H9 (cell line): ENCODE results near the gene PGRMC1. TPM values are rescaled to one million over a fixed set of nuclear protein-coding genes. Genes with fewer than 3 reads are reported as not detected.

Experiments used
- DNase-seq: peaks from one replicate; pipeline ENCODE4 v3.0.0-alpha.2; 2017
- H2AFZ ChIP-seq: one replicate; pipeline ENCODE4 v1.6.1; 2013; ENCODE audit warnings: mild to moderate bottlenecking, low read length, control low read depth, moderate library complexity
- H2AK5ac ChIP-seq: 2 replicates; pipeline ENCODE4 v1.6.1; 2013; ENCODE audit warnings: low read length, control low read depth, mixed read lengths; ENCODE audit not compliant: insufficient read length
- H2BK120ac ChIP-seq: one replicate; pipeline ENCODE4 v1.6.1; 2013; ENCODE audit warnings: low read depth, mild to moderate bottlenecking, low read length, control low read depth, inconsistent platforms; ENCODE audit not compliant: poor library complexity, severe bottlenecking
- H2BK12ac ChIP-seq: 2 replicates; pipeline ENCODE4 v1.6.1; 2013; ENCODE audit warnings: low read length, control low read depth, mixed read lengths, low read depth; ENCODE audit not compliant: insufficient read length
- H2BK15ac ChIP-seq: 2 replicates; pipeline ENCODE4 v1.6.1; 2013; ENCODE audit warnings: low read depth, low read length, control low read depth
- H2BK20ac ChIP-seq: one replicate; pipeline ENCODE4 v1.6.1; 2013; ENCODE audit warnings: low read depth, mild to moderate bottlenecking, low read length, control low read depth, inconsistent platforms; ENCODE audit not compliant: poor library complexity, severe bottlenecking
- H2BK5ac ChIP-seq: 2 replicates; pipeline ENCODE4 v1.6.1; 2013; ENCODE audit warnings: low read length, control low read depth, mixed read lengths; ENCODE audit not compliant: insufficient read length
- H3K14ac ChIP-seq: 2 replicates; pipeline ENCODE4 v1.6.1; 2013; ENCODE audit warnings: low read length, control low read depth; ENCODE audit not compliant: insufficient read depth
- H3K18ac ChIP-seq: 2 replicates; pipeline ENCODE4 v1.6.1; 2013; ENCODE audit warnings: low read depth, mild to moderate bottlenecking, mixed read lengths, low read length, control low read depth; ENCODE audit not compliant: insufficient read length
- H3K23ac ChIP-seq: 2 replicates; pipeline ENCODE4 v1.6.1; 2013; ENCODE audit warnings: low read length, control low read depth, mixed read lengths, low read depth; ENCODE audit not compliant: insufficient read length
- H3K23me2 ChIP-seq: 2 replicates; pipeline ENCODE4 v1.6.1; 2013; ENCODE audit warnings: low read depth, mild to moderate bottlenecking, mixed read lengths, low read length, control low read depth; ENCODE audit not compliant: insufficient read length, poor library complexity, severe bottlenecking
- H3K27ac ChIP-seq: 2 replicates; pipeline ENCODE4 v1.5.1; 2013; ENCODE audit warnings: low read length, control low read depth, mixed read lengths, low read depth; ENCODE audit not compliant: insufficient read length
- H3K27me3 ChIP-seq: 2 replicates; pipeline ENCODE4 v1.6.1; 2013; ENCODE audit warnings: low read length, control low read depth, inconsistent platforms; ENCODE audit not compliant: insufficient read depth
- H3K4ac ChIP-seq: 2 replicates; pipeline ENCODE4 v1.6.1; 2013; ENCODE audit warnings: low read depth, mild to moderate bottlenecking, control low read depth, inconsistent platforms, low read length, moderate library complexity
- H3K4me1 ChIP-seq: 2 replicates; pipeline ENCODE4 v1.6.1; 2013; ENCODE audit warnings: low read length, control low read depth, inconsistent platforms; ENCODE audit not compliant: insufficient read depth
- H3K4me2 ChIP-seq: 2 replicates; pipeline ENCODE4 v1.6.1; 2013; ENCODE audit warnings: low read length, control low read depth, mixed read lengths; ENCODE audit not compliant: insufficient read length, insufficient read depth
- H3K56ac ChIP-seq: 2 replicates; pipeline ENCODE4 v1.6.1; 2013; ENCODE audit warnings: low read depth, mild to moderate bottlenecking, mixed read lengths, low read length, control low read depth; ENCODE audit not compliant: insufficient read length
- H3K79me1 ChIP-seq: 2 replicates; pipeline ENCODE4 v1.6.1; 2013; ENCODE audit warnings: low read depth, mild to moderate bottlenecking, moderate library complexity, low read length, control low read depth, inconsistent platforms; ENCODE audit not compliant: insufficient read depth, poor library complexity, severe bottlenecking
- H3K79me2 ChIP-seq: 2 replicates; pipeline ENCODE4 v1.6.1; 2013; ENCODE audit warnings: low read length, control low read depth, inconsistent platforms; ENCODE audit not compliant: insufficient read depth
- H3K9ac ChIP-seq: 2 replicates; pipeline ENCODE4 v1.6.1; 2013; ENCODE audit warnings: low read length, control low read depth, mixed read lengths; ENCODE audit not compliant: insufficient read length; ENCODE audit errors: extremely low read depth
- H3K9me3 ChIP-seq: one replicate; pipeline ENCODE4 v1.6.1; 2013; ENCODE audit warnings: low read depth, low read length, inconsistent platforms; ENCODE audit not compliant: control insufficient read depth
- H3T11ph ChIP-seq: one replicate; pipeline ENCODE4 v1.6.1; 2013; ENCODE audit warnings: mild to moderate bottlenecking, low read length, control low read depth, inconsistent platforms
- H4K20me1 ChIP-seq: one replicate; pipeline ENCODE4 v1.6.1; 2013; ENCODE audit not compliant: control insufficient read depth, insufficient read length, insufficient read depth
- H4K5ac ChIP-seq: 2 replicates; pipeline ENCODE4 v1.6.1; 2013; ENCODE audit warnings: low read depth, mild to moderate bottlenecking, mixed read lengths, low read length, control low read depth; ENCODE audit not compliant: insufficient read length
- H4K8ac ChIP-seq: replicated peaks from 2 replicates; pipeline ENCODE4 v1.6.1; 2013; ENCODE audit warnings: low read length, control low read depth, mixed read lengths, low read depth; ENCODE audit not compliant: insufficient read length
- H4K91ac ChIP-seq: 2 replicates; pipeline ENCODE4 v1.6.1; 2013; ENCODE audit warnings: low read depth, mild to moderate bottlenecking, moderate library complexity, mixed read lengths, low read length, control low read depth; ENCODE audit not compliant: insufficient read length
- H3K27ac Mint-ChIP-seq, 3 experiments: 2 replicates in 2 of 3; 3 replicates in 1 of 3; pipeline ENCODE4 v1.8.0; 2020 to 2021; ENCODE audit warnings: mixed read lengths in 3 of 3, mild to moderate bottlenecking in 1 of 3, moderate library complexity in 1 of 3
- H3K27me3 Mint-ChIP-seq: 2 replicates; pipeline ENCODE4 v1.8.0; 2021; ENCODE audit warnings: low read depth, mild to moderate bottlenecking, moderate library complexity, mixed read lengths
- H3K36me3 Mint-ChIP-seq, 3 experiments: 2 replicates in 2 of 3; 3 replicates in 1 of 3; pipeline ENCODE4 v1.8.0; 2020 to 2021; ENCODE audit warnings: low read depth in 3 of 3, mixed read lengths in 3 of 3; ENCODE audit not compliant: insufficient read depth in 1 of 3
- H3K4me1 Mint-ChIP-seq, 2 experiments: 2 replicates each; pipeline ENCODE4 v1.8.0; 2020; ENCODE audit warnings: mixed read lengths in 2 of 2
- H3K4me3 Mint-ChIP-seq, 2 experiments: 2 replicates in 1 of 2; 3 replicates in 1 of 2; pipeline ENCODE4 v1.8.0; 2020 to 2021; ENCODE audit warnings: mild to moderate bottlenecking in 2 of 2, mixed read lengths in 2 of 2, moderate library complexity in 1 of 2
- H3K9me3 Mint-ChIP-seq, 2 experiments: 2 replicates in 1 of 2; 3 replicates in 1 of 2; pipeline ENCODE4 v1.8.0; 2020; ENCODE audit warnings: mild to moderate bottlenecking in 2 of 2, mixed read lengths in 2 of 2, moderate library complexity in 1 of 2
- CTCF ChIP-seq: fragments of 200-600 bp; sonication (generic); conservative IDR thresholded peaks from 3 replicates; pipeline ENCODE4 v1.8.0; 2021; ENCODE audit warnings: antibody characterized with exemption, mild to moderate bottlenecking
- WGBS: extraction: QIAGEN DNeasy Blood & Tissue Kit; methylation state at CpG from one replicate; pipeline ENCODE4 v1.1.7; 2013; ENCODE audit warnings: missing lambda C conversion rate, low lambda C conversion rate, mixed read lengths; ENCODE audit not compliant: insufficient read length; ENCODE audit errors: extremely low coverage; 5-methylcytosine and 5-hydroxymethylcytosine counted together
- total RNA-seq: library from RNA; stranded (reverse); gene quantifications from 2 replicates; pipeline ENCODE4 v1.2.1, GENCODE V29; 2021

Gene PGRMC1
- total RNA-seq, 1 experiment from 2014 or later, result 133 TPM

- TF ChIP-seq CTCF, result no peak
- Histone ChIP-seq H4K8ac (no peak overlapping the region), H2BK12ac (no peak overlapping the region), H2BK5ac (no peak overlapping the region), H3K4ac (no peak overlapping the region), H3K9ac (no peak overlapping the region), H2BK120ac (no peak overlapping the region), H2BK20ac (no peak overlapping the region), H2BK15ac (no peak overlapping the region), H3K23ac (no peak overlapping the region), H3K27me3 (peaks cover 2% of the 10 kb centered on the region; the same call in 1 of the 2 replicates), H3K18ac (no peak overlapping the region), H4K20me1 (no peaks in the 10 kb centered on the region), H2AK5ac (no peak overlapping the region), H4K91ac (no peak overlapping the region), H3T11ph (no peak overlapping the region), H3K23me2 (no peaks in the 10 kb centered on the region), H3K56ac (no peak overlapping the region), H3K9me3 (peaks cover 25% of the 10 kb centered on the region), H4K5ac (no peak overlapping the region), H3K4me1 (no peaks in the 10 kb centered on the region), H3K79me1 (no peaks in the 10 kb centered on the region), H3K79me2 (no peaks in the 10 kb centered on the region), H2AFZ (no peak overlapping the region), H3K27ac (no peak overlapping the region), H3K14ac (no peak overlapping the region; the same call in 1 of the 2 replicates), H3K4me2 (peak overlapping the region; percentile 36)
- Mint-ChIP-seq H3K27me3 (peaks cover 2% of the 10 kb centered on the region), H3K4me1 (no peaks in the 10 kb centered on the region), H3K27ac (no peak overlapping the region), H3K9me3 (peaks cover 59 to 61% of the 10 kb centered on the region in 2 experiments), H3K4me3 (peak overlapping the region in 1 of 2 experiments; percentile 72; a peak in 3 of 5 replicates), H3K36me3 (peaks cover 0 to 8% (median 2%) of the 10 kb centered on the region in 3 experiments; a peak in 4 of 7 replicates)
- no CpG with 5 or more reads among the region's 42 CpGs for WGBS
- no peak for DNase-seq
Observed at GRCh38 chrX:119272882-119273419, 36.9 kb downstream of the PGRMC1 start.
